DOHH2 (cell line): Measurements from ENCODE around the gene ADSS2.

Experiments used
- CTCF ChIP-seq: fragments of 200-600 bp; sonication (generic); IDR thresholded peaks from one replicate; pipeline ENCODE4 v1.5.1; 2014; ENCODE audit warnings: antibody characterized with exemption, mild to moderate bottlenecking, low read depth, low read length; ENCODE audit not compliant: poor library complexity, severe bottlenecking
- EZH2phosphoT487 ChIP-seq: fragments of 200-600 bp; sonication (generic); IDR thresholded peaks from 2 replicates; pipeline ENCODE4 v1.6.1; 2017; ENCODE audit warnings: borderline replicate concordance, mild to moderate bottlenecking, antibody characterized with exemption, low read length, moderate library complexity, mixed read lengths

- TF ChIP-seq CTCF (no peak), EZH2phosphoT487 (no peak)
Measured at GRCh38 chr1:244435562-244436205, 16.0 kb downstream of the ADSS2 start.
